GM18498 (cell line): Measurements from ENCODE around the gene RHOT2.

ENCODE experiments used
- ATAC-seq: cut with Tn5 transposase; IDR thresholded peaks from one replicate; pipeline ENCODE4 v1.9.1; 2021; ENCODE audit warnings: mild to moderate bottlenecking, moderate library complexity; ENCODE audit not compliant: unreplicated experiment

Gene RHOT2

DNA sequence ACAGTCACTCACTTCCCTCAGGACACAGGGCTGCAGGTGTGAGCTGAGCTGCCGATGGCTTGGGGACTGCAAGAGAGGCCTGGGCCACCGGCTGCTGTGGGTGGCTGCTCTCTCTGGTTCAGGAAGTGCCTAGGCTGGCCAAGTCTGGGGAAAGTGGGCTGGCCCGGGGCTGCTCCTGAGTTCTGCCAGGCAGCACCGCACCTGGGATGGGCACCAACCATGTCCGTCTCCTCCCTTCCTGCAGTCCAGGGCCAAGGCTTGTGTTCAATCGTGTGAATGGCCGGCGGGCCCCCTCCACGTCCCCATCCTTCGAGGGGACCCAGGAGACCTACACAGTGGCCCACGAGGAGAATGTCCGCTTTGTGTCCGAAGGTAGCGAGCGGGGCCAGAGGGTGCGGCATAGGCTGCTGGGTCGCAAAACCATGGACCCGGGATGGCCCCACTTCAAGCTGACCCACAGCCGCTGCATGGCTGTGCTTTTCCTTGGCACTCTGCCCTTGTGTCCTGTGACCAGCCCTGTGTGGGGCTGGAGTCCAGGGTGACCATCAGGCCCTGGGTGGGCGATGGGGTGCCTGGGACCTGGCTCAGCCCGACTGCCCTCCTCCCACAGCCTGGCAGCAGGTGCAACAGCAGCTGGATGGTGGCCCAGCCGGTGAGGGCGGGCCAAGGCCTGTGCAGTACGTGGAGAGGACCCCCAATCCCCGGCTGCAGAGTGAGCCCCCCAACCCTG, 20.6 kb upstream of the RHOT2 start:
- ATAC-seq = no peak

GRCh38 chr16:648071-648780, 19.7 kb upstream of the RHOT2 start:
- ATAC-seq = no peak

- peak; percentile 78 for ATAC-seq
These were observed 18.9 kb upstream of the RHOT2 start, which contains the start of gene WDR90 for GRCh38 chr16:648781-649589. Gene WDR90 (plus strand): TSS chr16:649365. CDS start chr16:649417, 52 bp downstream.

GRCh38 chr16:649631-650030, 18.3 kb upstream of the RHOT2 start:
- peak; percentile 18 for ATAC-seq

DNA sequence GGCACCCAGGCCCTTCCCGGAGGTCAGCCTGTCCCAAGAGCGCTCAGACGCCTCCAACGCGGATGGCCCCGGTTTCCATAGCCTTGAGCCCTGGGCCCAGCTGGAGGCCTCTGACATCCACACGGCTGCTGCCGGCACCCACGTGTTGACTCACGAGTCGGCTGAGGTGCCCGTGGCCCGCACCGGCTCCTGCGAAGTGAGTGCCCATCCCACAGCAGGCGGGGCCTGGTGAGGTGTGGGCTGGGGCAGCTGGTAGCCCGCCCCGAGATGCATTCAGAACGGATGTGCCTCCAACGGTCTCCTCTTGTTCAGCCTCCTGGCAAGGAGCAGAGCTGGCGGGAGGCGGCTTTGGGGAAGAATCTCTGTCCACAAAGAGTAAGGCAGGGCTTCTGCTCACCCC, 16.1 kb upstream of the RHOT2 start:
- no peak for ATAC-seq

DNA sequence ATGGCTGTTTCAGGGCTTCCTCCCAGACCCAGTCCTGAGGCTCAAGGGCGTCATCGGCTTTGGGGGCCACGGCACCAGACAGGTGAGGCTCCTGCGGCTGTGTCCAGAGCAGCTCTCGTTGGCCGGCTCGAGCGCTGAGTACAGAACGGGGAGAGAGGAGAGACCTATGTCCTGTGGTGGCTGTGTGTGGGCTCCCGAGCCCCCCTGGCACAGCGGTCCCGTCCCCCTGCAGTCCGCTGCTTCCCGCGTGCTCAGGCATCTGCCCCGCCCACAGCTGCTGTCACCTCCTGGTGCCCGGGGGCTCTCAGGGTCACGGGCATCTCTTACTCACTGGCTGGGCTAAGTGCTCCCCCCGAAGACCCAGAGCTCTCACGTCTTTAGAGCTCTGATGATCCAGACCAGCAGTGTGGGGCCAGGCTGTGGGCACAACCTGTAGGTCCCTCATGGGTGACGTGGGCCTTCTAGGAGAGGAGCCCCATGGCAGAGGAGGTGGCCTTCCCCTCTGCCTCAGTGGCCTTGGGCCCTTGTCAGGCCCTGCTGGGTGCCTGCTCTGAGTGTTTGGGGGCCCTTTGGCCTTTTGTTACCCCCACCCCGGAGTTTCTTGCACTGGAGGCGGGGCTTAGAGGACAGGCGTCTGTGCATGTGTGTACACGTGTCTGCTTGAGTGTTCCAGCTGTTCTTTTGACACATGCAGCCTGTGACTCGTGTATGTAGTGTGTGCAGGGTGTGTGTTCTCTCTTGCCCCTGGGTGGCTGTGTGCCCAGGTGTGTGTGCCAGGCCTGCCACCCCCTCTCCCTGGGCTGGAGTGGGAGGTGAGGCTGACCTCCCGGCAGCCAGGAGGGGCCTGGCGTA, 15.3 kb upstream of the RHOT2 start:
- ATAC-seq = no peak

DNA sequence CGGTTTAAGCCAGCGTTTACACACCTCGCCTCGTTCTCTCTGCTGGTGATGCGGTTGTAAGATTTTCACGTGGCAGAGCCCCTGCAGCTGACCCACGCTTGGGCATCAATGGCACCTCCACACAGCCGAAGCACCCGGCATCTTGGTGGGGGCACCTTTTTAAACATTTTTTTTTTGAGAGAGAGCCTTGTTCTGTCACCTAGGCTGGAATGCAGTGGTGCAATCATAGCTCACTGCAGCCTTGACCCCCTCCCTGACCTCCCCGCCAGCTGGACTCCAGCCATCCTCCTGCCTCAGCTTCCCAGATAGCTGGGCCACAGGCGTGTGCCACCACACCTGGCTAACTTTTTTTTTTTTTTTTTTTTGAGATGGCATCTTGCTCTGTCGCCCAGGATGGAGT, 13.9 kb upstream of the RHOT2 start:
- ATAC-seq = no peak

DNA sequence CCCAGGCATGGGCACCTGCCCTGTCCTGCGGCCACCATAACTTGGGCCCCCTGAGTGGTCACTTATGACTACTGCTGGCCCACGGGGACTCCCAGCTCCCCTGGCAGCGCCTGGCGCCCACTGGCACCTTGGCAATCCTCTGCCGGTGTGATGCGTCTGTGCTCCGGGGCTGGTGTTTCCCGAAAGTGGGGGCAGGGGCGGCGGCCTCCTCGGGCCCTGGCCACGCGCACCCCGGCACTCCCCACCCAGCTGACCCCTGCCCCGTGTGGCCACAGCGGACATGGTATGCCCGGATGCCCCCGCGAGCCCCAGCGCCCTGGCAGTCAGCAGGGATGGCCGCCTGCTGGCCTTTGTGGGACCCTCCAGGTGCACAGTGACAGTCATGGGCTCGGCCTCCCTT, 10.4 kb upstream of the RHOT2 start:
- no peak for ATAC-seq

DNA sequence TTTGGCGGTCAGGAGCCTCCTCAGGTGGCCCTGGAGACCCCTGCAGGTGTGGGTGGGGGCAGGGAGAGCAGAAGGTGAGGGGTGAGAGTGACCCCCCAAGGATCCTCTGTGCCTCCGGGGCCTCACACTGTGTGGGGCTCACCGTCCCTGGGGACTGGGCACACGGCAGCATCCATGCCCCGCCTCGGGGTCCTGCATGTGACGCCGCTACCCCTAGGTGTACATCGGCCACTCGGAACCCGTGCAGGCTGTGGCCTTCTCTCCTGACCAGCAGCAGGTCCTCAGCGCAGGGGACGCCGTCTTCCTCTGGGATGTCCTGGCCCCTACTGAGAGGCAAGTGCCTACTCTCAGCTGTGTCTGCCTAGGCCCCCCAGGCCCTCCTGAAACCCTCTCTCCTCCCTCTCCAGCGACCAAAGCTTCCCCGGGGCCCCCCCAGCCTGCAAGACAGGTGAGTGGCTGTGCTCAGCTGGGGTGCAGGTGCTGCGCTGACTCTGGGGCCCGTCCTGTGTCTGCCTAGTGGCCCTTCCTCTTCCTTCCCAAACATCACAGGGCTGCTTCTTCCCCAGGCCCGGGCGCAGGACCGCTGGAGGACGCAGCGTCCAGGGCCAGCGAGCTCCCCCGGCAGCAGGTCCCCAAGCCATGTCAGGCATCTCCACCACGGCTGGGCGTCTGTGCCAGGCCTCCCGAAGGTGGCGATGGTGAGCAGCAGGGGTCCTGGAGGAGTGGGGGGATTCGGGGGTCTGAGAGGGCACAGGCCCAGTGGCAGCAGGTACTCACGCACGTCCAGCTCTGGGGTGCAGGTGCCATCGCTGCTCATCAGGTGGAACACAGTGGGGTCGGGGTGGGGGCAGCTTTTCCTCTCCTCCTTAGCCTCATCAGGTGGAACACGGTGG, 9.0 kb upstream of the RHOT2 start:
- no peak for ATAC-seq

DNA sequence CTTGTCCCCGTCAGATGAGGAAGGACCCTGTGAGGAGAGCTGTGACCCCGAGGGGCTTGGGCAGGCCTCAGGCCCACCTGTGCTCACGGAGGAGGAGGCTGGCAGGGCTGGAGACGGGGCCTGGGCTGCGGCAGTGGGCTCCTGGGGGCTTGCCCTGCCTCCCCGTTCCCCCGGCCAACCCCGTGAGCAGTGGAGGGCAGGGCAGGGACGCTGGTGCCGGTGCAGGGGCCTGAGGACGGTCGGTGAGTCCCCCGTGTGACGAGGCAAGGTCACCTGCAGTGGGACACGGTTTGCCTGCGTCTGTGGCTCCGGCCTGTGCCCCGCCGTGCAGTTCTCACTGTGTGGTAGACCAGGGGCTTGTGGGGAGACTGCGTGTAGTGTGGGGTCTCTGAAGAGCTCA, 8.3 kb upstream of the RHOT2 start:
- no peak for ATAC-seq

- peak; percentile 6 for ATAC-seq
These were observed 7.8 kb upstream of the RHOT2 start for GRCh38 chr16:660132-660458.

DNA sequence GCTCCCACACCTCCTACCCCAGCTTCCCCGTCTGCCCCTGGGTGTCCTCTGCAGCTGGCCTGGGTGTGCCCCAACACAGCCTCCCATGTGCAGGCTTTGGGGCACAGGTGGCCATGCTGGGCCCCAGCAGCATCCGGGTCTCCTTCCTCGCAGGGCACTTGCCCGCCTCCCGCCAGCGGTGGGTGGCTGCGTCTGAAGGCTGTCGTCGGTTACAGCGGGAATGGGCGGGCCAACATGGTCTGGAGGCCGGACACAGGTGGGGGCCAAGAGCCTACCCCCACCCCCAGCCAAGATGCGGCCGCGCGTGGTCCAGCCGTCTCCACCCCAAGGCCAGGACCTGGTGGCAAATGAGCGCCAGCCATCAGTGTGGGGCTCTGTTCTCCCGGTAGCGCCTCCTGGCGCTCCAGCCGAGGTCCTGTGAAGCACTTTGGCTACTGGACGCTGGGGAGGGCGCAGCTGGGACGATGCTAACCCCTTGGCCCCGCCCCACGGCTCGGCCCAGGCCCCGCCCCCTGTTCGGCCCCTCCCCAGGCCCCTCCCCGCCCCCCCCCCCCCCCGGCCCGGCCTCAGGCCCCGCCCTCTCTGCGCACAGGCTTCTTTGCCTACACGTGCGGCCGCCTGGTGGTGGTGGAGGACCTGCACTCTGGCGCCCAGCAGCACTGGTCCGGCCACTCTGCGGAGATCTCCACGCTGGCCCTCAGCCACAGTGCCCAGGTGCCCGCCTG, 7.3 kb upstream of the RHOT2 start:
- ATAC-seq = peak; percentile 51

- no peak for ATAC-seq
These were observed 6.6 kb upstream of the RHOT2 start for GRCh38 chr16:661184-661821.

DNA sequence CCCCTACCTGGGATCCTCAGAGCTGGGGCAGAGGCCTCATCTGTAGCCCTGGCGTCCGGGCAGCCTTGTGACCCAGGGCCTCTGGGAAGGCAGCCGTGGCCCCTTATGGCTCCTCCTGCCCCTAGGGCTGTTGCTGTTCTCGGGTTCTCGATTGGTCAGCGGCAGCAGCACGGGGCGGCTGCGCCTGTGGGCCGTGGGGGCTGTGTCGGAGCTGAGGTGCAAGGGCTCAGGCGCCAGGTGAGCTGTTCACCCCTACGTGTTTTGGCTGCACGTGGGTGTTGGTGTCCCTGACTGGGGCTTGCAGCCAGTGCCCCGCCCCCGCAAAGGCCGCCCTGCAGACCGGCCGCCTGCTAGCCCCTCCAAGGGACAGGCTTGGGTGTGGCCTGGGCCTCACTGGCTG, 5.8 kb upstream of the RHOT2 start:
- no peak for ATAC-seq

DNA sequence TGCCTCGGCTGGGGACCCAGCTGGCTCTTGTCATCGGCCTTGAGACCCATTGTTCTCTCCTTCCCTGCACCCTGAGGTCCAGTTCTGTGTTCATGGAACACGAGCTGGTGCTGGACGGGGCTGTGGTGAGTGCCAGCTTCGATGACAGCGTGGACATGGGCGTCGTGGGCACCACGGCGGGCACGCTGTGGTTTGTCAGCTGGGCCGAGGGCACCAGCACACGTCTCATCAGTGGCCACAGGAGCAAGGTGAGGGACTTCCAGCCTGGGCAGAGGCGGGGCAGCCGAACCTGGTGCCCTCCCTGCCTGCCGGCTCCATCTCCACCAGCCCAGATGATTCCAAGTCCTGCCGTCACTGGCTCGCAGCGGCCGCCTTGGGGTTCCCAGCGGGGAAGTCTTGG, 5.3 kb upstream of the RHOT2 start:
- no peak for ATAC-seq

DNA sequence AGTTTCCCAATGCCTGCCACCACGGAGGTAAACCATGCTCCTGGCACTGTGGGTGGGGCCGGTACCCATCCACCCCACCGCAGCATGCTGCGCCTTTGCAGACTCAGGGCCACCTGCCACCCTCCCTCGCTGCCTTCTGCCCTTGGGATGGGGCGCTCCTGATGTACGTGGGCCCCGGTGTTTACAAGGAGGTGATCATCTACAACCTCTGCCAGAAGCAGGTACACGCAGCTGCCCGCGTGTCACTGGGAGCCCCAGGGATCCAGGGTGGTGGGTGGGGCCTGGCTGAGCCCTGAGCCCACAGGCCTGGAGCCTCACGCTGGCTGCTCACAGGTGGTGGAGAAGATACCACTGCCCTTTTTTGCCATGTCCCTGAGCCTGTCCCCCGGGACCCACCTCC, 1.4 kb upstream of the RHOT2 start:
- no peak for ATAC-seq

DNA sequence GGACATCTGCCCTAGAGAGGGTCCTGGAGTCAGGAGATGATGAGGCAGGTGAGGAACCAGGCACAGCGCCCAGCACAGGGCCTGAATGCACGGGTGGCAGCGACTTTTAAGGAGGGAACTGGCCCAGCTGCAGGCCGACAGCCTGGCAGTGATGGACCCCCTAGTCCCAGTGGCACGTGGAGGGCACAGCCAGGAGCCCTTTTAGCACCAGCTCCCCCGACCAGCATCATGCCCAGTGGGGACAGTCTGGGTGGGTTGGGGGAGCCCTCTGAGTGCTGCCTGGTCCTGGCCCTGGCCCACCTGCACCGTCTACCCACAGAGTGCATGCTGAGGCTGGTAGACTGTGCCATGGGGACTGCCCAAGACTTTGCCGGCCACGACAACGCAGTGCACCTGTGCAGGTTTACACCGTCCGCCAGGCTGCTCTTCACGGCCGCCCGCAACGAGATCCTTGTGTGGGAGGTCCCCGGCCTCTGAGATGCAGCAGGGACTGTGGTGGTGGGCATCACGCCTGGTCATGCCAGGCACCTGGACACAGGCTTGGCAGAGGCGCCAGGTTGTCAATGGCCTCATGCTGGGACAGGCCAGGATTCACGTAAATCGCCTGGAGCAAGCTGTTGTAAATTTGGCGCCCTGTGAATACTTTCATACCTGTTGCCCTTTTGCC, 686 bp upstream of the RHOT2 start:
- no peak for ATAC-seq

GRCh38 chr16:668519-669171, 713 bp downstream of the RHOT2 start:
- ATAC-seq = peak; percentile 6
